Tibial artery (tissue), 4 donors: Measurements from ENCODE around the gene ZNF280D.
"Not testable (repeated sequence)": the region's sequence is repeated elsewhere in the genome, so short reads cannot be mapped to it uniquely, and the experiment has no call there.

ENCODE experiments used
- DNase-seq, 2 donors: peaks; one replicate each; pipeline ENCODE4 v3.0.0-alpha.2; 2019
- H3K27ac ChIP-seq, 2 donors: fragments of 200-600 bp; sonication (generic) in 1 of 2; 1 replicate in 1 of 2; 2 replicates in 1 of 2; pipeline ENCODE4 v1.5.1; 2018 to 2019; ENCODE audit warnings: mild to moderate bottlenecking in 1 of 2
- H3K27me3 ChIP-seq, 2 donors: fragments of 200-600 bp; sonication (generic) in 1 of 2; one replicate each; pipeline versions ENCODE4 v1.5.1 to v1.6.0; 2016 to 2019
- H3K36me3 ChIP-seq, 3 donors: fragments of 200-600 bp; sonication (generic) in 2 of 3; one replicate each; pipeline ENCODE4 v1.5.1; 2016 to 2019; ENCODE audit warnings: mild to moderate bottlenecking in 2 of 3
- H3K4me1 ChIP-seq, 4 donors: fragments of 200-600 bp; sonication (generic) in 2 of 4; 1 replicate in 3 of 4; 2 replicates in 1 of 4; pipeline ENCODE4 v1.5.1; 2016 to 2019
- H3K4me3 ChIP-seq, 2 donors: fragments of 200-600 bp; sonication (generic) in 1 of 2; 1 replicate in 1 of 2; 2 replicates in 1 of 2; pipeline ENCODE4 v1.5.1; 2018 to 2019; ENCODE audit warnings: mild to moderate bottlenecking in 2 of 2
- H3K9me3 ChIP-seq, 3 donors: fragments of 200-600 bp; sonication (generic) in 1 of 3; one replicate each; pipeline ENCODE4 v1.5.1; 2016 to 2019
- intact Hi-C: fragments of 100-400 bp; cut with DNase I; formaldehyde crosslinking; loops from one replicate; pipeline ENCODE4 v1.15.0; 2023; ENCODE audit warnings: low total_unique reads
- TF ChIP-seq, protein P1 (sequence below), 2 experiments: fragments of 200-600 bp in 1 of 2; fragments of 450-650 bp in 1 of 2; IDR thresholded peaks; one replicate each; pipeline ENCODE4 v1.5.1; 2017 to 2019; ENCODE audit warnings: antibody characterized with exemption in 2 of 2, mild to moderate bottlenecking in 1 of 2, moderate library complexity in 1 of 2

ZNF280D gene, protein sequence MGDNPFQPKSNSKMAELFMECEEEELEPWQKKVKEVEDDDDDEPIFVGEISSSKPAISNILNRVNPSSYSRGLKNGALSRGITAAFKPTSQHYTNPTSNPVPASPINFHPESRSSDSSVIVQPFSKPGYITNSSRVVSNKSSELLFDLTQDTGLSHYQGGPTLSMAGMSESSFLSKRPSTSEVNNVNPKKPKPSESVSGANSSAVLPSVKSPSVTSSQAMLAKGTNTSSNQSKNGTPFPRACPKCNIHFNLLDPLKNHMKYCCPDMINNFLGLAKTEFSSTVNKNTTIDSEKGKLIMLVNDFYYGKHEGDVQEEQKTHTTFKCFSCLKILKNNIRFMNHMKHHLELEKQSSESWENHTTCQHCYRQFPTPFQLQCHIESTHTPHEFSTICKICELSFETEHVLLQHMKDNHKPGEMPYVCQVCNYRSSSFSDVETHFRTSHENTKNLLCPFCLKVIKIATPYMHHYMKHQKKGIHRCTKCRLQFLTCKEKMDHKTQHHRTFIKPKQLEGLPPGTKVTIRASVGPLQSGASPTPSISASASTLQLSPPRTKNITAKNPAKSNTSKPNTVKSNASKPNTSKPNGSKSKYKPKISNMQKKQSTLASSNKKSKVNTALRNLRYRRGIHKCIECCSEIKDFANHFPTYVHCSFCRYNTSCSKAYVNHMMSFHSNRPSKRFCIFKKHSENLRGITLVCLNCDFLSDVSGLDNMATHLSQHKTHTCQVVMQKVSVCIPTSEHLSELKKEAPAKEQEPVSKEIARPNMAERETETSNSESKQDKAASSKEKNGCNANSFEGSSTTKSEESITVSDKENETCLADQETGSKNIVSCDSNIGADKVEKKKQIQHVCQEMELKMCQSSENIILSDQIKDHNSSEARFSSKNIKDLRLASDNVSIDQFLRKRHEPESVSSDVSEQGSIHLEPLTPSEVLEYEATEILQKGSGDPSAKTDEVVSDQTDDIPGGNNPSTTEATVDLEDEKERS

DNA sequence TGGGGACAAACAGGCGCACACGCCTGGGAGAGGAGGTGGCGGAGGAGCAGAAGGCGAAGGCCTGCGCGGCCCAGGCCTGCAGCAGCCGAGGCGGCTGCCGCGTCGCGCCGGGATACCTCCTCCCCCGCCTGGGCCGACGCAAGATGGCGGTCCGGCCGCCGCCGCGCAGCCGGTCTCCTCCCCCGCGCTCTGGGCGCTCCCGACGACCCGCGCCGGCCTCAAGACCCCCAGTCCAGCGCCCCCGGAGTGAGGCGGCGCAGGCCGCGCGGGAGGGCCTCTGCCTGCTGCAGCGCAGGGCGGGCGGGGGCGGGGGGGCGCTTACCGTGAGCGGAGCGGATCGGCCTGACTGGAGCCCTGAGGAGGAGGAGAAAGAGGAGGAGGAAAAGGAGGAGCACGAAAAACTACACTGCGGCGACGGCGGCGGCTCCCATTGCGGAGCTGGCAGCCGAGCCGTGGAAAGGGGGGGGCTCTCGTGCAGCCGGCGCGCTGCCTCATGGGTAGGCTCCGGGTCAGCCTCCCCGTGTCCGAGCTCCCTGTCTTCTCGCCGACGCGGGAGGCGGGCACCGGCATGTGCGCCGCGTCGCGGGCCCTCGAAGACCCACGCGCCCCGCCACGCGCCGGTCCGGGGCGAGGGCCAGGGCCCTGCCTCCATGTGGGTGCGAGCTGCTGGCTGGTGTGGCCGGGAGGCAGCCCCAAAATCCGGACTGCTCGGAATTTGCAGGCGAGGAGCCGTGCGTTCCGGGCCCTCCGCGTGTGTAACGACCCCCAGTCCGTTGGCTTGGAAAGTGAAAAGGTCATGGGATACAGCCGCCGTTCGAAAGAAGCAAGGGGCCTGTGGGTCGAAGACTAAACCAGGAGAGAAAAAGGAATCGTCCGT, at the start of gene ZNF280D:
Gene ZNF280D (minus strand): TSS at position 374 of the 877 bp plus-strand sequence. CDS start 26,400 bp downstream, outside the sequence.
- Histone ChIP-seq H3K4me3 (peak within 1 kb of the TSS; percentile 61 to 84), H3K4me1 (peaks cover 0 to 48% (median 37%) of the 10 kb centered on the region in 4 donors), H3K36me3 (no peaks in the 10 kb centered on the region), H3K9me3 (no peaks in the 10 kb centered on the region), H3K27me3 (no peaks in the 10 kb centered on the region), H3K27ac (peak within 1 kb of the TSS; percentile 91 to 96)
- TF ChIP-seq, protein P1, sequence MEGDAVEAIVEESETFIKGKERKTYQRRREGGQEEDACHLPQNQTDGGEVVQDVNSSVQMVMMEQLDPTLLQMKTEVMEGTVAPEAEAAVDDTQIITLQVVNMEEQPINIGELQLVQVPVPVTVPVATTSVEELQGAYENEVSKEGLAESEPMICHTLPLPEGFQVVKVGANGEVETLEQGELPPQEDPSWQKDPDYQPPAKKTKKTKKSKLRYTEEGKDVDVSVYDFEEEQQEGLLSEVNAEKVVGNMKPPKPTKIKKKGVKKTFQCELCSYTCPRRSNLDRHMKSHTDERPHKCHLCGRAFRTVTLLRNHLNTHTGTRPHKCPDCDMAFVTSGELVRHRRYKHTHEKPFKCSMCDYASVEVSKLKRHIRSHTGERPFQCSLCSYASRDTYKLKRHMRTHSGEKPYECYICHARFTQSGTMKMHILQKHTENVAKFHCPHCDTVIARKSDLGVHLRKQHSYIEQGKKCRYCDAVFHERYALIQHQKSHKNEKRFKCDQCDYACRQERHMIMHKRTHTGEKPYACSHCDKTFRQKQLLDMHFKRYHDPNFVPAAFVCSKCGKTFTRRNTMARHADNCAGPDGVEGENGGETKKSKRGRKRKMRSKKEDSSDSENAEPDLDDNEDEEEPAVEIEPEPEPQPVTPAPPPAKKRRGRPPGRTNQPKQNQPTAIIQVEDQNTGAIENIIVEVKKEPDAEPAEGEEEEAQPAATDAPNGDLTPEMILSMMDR (IDR thresholded peaks at IDR 0.05): no peak
- intact Hi-C loops: no loop called here
- peak; percentile 89 to 95 for DNase-seq

DNA sequence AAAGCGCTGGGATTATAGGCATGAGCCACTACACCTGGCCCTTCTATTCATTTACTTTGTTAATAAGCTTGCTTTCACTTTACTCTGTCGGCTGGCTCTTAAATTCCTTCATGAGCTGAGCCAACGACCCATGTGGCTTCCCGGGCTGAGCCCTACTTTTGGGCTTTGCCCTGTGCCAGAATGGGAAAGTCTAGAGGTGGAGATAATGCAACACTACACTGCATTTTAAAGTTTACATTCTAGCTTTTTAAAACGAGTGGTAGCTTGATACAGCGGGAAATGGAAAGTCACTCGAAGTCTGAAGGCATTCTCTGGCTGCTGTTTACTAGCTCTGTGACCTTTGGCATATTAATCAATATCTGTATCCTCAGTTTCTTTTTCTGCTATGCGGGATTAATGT, 49.0 kb upstream of the ZNF280D start:
- Histone ChIP-seq H3K36me3 (no peaks in the 10 kb centered on the region), H3K27me3 (no peaks in the 10 kb centered on the region), H3K4me3 (no peak overlapping the region), H3K4me1 (no peaks in the 10 kb centered on the region), H3K9me3 (no peaks in the 10 kb centered on the region), H3K27ac (no peak overlapping the region)
- TF ChIP-seq, protein P1 (IDR thresholded peaks at IDR 0.05): no peak
- intact Hi-C loops: no loop called here
- DNase-seq: no peak

DNA sequence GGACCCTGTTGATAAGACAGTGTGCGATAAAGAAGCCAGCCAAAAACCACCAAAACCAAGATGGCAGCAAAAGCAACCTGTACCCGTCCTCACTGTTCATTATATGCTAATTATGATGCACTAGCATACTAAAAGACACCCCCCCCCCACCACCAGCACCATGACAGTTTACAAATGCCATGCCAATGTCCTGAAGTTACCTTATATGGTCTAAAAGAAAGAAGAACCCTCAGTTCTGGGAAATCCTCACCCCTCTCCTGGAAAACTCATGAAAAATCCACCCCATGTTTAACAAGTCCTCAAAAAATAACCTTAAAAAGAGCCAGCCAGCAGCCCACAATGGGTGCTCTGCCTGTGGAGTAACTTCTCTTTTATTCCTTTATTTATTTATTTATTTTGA, 48.4 kb upstream of the ZNF280D start:
- no peak overlapping the region for H3K4me3 ChIP-seq
- H3K27me3 ChIP-seq: no peaks in the 10 kb centered on the region
- H3K9me3 ChIP-seq: no peaks in the 10 kb centered on the region
- no peaks in the 10 kb centered on the region for H3K36me3 ChIP-seq
- no peak for DNase-seq
- intact Hi-C loops: no loop called here
- TF ChIP-seq, protein P1 (IDR thresholded peaks at IDR 0.05): no peak
- H3K27ac ChIP-seq: no peak overlapping the region
- no peaks in the 10 kb centered on the region for H3K4me1 ChIP-seq

DNA sequence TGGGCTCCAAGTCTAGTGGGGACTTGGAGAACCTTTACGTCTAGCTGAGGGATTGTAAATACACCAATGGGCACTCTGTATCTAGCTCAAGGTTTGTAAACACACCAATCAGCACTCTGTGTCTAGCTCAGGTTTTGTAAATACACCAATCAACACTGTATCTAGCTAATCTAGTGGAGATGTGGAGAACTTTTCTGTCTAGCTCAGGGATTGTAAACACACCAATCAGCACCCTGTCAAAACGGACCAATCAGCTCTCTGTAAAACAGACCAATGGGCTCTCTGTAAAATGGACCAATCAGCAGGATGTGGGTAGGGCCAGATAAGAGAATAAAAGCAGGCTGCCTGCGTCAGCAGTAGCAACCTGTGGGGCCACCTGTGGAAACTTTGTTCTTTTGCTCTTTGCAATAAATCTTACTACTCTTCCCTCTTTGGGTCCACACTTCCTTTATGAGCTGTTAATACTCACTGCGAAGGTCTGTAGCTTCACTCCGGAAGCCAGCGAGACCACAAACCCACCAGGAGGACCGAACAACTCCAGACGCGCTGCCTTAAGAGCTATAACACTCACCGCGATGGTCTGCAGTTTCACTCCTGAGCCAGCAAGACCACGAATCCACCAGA, 46.9 kb upstream of the ZNF280D start:
- intact Hi-C loops, H3K4me3 ChIP-seq, H3K27ac ChIP-seq, DNase-seq, H3K4me1 ChIP-seq, H3K27me3 ChIP-seq, H3K9me3 ChIP-seq, H3K36me3 ChIP-seq: not testable (repeated sequence)

DNA sequence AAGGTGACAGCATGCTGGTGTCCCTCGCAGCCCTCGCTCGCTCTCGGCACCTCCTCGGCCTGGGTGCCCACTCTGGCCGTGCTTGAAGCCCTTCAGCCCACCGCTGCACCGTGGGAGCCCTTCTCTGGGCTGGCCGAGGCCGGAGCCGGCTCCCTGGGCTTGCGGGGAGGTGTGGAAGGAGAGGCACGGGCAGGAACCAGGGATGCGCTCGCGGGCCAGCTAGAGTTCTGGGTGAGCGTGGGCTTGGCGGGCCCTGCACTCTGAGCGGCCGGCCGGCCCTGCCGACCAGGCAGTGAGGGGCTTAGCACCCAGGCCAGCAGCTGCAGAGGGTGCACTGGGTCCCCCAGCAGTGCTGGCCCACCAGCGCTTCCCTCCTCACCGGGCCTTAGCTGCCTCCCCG, 46.1 kb upstream of the ZNF280D start:
- intact Hi-C loops, H3K27me3 ChIP-seq, H3K36me3 ChIP-seq, H3K27ac ChIP-seq, H3K4me1 ChIP-seq, H3K4me3 ChIP-seq, DNase-seq, H3K9me3 ChIP-seq: not testable (repeated sequence)

DNA sequence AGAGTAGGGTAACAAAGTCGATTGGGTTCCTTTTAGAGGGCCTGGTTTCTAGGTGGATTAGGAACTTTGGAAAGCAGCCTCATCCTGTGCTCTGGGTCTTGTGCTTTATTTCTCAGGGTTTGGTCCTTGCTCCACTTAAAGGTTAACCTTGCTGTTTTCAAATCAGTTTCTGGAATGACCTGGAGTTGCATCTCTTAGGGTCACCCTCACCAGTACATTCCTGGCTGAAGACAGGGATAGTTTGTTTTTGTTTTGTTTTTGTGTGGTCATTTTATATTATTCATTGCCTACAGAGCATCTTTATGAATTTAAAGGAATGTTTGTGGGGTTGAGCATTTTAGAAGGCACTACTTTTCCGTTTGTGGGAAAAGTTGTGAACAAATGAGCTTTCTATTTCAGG, 45.5 kb upstream of the ZNF280D start:
- no peaks in the 10 kb centered on the region for H3K36me3 ChIP-seq
- no peak overlapping the region for H3K27ac ChIP-seq
- no peaks in the 10 kb centered on the region for H3K9me3 ChIP-seq
- intact Hi-C loops: no loop called here
- no peaks in the 10 kb centered on the region for H3K27me3 ChIP-seq
- DNase-seq: no peak
- TF ChIP-seq, protein P1 (IDR thresholded peaks at IDR 0.05): no peak
- no peaks in the 10 kb centered on the region for H3K4me1 ChIP-seq
- no peak overlapping the region for H3K4me3 ChIP-seq
